Measurements from ENCODE around the gene WDR27. TPM values are rescaled to one million over a fixed set of nuclear protein-coding genes. Genes with fewer than 3 reads are reported as not detected.
"Not testable (repeated sequence)": the region's sequence is repeated elsewhere in the genome, so short reads cannot be mapped to it uniquely, and the experiment has no call there.

WDR27 gene
- polyA plus RNA-seq, 3 donors from 2014 or later: 1.7 to 5.1 (median 4.0) TPM

DNA sequence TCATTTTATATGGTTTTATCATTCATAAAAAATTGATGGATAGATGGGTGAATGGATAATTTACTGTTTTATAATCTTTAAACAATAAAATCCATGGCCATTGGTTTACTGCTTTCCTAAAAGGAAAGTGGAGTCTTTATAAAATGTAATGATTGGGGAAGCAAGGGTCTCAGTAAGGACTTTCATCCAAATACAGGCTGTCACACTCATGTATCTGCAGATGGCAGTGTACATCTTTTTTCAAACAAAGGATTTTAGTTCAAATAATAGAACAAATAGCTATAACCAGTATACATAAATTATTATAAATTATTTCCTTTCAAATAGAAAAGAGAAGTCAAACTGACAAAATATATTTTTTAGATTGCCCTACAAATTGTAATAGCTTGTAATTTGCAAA lies 190.0 kb downstream of the WDR27 start:
- not testable (repeated sequence) for H3K4me3 Mint-ChIP-seq; H3K36me3 Mint-ChIP-seq; H3K27me3 Mint-ChIP-seq (ENCODE audit: low read depth in 3 of 3); H3K27ac Mint-ChIP-seq; H3K9me3 Mint-ChIP-seq; H3K4me1 Mint-ChIP-seq; DNase-seq

DNA sequence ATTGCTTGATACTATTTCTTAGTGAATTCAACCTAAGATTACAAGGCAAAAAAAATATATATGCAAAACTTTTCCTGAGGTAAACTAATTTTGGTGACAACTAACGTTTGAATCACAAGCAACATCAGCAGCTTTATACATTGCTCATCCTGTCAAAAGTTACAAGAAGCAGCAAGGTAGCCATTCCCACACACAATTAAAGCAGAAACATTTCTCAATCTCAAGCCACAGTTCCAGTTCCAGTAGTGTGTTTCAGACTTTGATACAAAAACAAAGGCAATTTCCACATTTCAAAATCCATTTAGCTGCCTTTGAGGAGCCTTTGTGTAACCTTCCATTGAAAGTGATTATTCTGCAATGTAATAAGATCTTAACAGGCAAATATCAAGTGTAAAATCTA lies 191.0 kb downstream of the WDR27 start:
- no peak for DNase-seq
- Mint-ChIP-seq H3K4me3 (no peak overlapping the region), H3K36me3 (peaks cover 0 to 4% (median 0%) of the 10 kb centered on the region in 3 donors), H3K4me1 (no peaks in the 10 kb centered on the region), H3K9me3 (peaks cover 0 to 8% (median 3%) of the 10 kb centered on the region in 6 donors), H3K27me3 (ENCODE audit: low read depth in 3 of 3) (peaks cover 2 to 4% (median 2%) of the 10 kb centered on the region in 3 donors), H3K27ac (no peak overlapping the region)

DNA sequence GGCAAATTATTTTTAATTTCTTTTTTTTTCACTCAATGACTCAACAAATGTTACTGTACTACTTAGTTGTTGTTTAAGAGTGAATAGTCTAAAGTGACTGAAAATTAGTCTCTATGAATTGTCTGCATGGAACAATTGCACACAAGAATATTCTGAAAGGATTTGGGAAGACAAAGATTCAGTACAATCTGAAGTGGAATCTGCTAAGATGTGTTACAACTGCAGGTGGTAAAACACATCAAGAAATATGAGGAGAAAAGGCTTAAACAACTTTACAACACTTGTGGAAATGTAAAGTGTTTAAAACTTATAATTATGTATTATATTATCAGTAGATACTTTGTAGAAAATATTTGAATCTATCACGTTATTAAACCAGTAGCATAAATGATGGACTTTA lies 193.4 kb downstream of the WDR27 start:
- DNase-seq: no peak
- Mint-ChIP-seq H3K36me3 (peaks cover 0 to 4% (median 0%) of the 10 kb centered on the region in 3 donors), H3K27ac (no peak overlapping the region)

DNA sequence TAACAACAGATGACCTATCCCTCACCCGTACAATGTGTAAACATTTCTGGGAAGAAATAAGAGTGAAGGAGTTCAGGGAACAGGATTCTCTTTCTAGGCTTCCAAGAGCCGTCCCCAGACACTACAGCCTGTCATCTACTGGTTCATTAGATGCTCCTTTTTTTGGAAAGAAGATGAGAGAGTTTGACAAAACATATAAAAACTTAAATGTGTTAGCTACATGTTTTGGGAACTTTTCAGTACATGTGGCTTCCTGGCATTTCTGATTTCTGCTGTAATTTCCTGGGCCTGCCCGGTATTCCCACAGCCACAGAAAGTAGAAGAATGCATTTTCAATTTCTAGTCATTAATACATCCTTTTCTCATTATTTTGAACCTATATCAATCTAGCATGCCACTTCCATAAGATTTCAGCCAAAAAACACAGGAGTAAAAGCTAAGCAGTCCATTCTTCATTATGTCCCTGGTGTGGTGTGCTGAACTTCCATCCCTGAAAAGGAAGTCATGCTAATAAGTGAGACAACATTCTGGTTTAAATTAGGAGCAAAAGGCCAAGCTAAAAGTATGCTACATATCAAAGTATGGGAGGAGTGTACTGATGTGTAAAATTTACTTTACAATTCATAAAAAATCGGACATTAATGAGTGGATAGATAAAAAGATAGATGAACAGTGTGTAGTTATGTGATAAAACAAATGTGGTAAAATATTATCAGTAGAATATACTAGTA lies 198.2 kb downstream of the WDR27 start:
- Mint-ChIP-seq H3K4me1 (no peaks in the 10 kb centered on the region), H3K36me3 (peaks cover 0 to 4% (median 0%) of the 10 kb centered on the region in 3 donors), H3K27ac (no peak overlapping the region), H3K27me3 (ENCODE audit: low read depth in 3 of 3) (peaks cover 1 to 2% (median 2%) of the 10 kb centered on the region in 3 donors), H3K4me3 (no peak overlapping the region), H3K9me3 (peaks cover 0 to 8% (median 2%) of the 10 kb centered on the region in 6 donors)
- no peak for DNase-seq

More for the DNA sequence above, 193.4 kb downstream of the WDR27 start:
- H3K9me3 Mint-ChIP-seq: peaks cover 0 to 8% (median 3%) of the 10 kb centered on the region in 6 donors
- H3K27me3 Mint-ChIP-seq (ENCODE audit: low read depth in 3 of 3): peaks cover 2 to 4% (median 2%) of the 10 kb centered on the region in 3 donors
- H3K4me3 Mint-ChIP-seq: no peak overlapping the region
- H3K4me1 Mint-ChIP-seq: no peaks in the 10 kb centered on the region

DNA sequence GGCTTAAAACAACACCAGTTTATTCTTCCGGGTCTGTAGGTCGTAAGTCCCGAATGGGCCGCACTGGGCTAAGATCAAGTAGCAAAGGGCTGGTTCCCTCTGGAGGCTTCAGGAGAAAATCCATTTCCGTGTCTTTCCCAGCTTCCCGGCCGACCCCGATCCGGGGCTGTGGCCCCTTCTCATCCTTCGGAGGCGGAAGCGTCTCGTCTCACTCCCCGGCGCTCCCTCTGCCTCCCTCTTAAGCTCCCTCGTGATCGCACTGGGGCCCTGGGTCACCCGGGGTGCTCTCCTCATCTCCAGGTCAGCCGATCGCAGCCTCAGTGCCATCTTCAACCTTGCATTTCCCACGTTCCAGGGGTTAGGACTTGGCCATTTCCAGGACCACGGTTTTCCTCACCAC lies 199.4 kb downstream of the WDR27 start:
- Mint-ChIP-seq H3K9me3 (no peaks in the 10 kb centered on the region), H3K36me3 (no peaks in the 10 kb centered on the region), H3K27me3 (ENCODE audit: low read depth in 3 of 3) (peaks cover 0 to 3% (median 3%) of the 10 kb centered on the region in 3 donors), H3K4me1 (no peaks in the 10 kb centered on the region), H3K4me3 (no peak overlapping the region), H3K27ac (no peak overlapping the region)
- DNase-seq: no peak

DNA sequence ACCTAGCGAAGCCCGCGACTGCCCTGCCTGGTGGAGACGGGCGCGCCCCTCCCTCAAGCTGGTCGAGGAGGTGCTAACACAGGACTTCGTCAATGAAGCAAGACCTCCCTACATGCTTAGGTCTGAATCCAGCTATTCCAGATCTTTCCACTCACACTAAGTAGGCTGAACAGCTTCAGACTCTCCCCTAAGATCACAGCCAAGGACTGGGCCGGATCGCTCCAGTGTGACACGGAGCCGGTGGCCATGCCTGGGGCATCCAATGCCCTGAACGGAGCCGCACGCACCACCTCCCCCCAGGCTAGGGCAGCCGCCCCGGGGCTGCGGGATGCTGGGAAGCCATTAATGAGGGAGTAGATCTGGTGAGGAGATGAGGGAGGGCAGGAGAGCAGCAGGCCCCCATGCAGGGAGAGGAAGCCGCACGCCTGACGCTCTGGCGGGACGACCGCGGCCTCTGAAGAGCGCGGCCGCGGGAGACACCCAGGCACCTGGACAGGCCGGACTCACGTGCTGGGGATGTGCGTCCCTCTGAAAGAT lies 200.0 kb downstream of the WDR27 start:
- H3K9me3 Mint-ChIP-seq: no peaks in the 10 kb centered on the region
- H3K4me3 Mint-ChIP-seq: no peak overlapping the region
- H3K27me3 Mint-ChIP-seq (ENCODE audit: low read depth in 3 of 3): peaks cover 0 to 3% (median 3%) of the 10 kb centered on the region in 3 donors
- H3K36me3 Mint-ChIP-seq: no peaks in the 10 kb centered on the region
- no peak overlapping the region for H3K27ac Mint-ChIP-seq
- no peak for DNase-seq
- H3K4me1 Mint-ChIP-seq: no peaks in the 10 kb centered on the region

DNA sequence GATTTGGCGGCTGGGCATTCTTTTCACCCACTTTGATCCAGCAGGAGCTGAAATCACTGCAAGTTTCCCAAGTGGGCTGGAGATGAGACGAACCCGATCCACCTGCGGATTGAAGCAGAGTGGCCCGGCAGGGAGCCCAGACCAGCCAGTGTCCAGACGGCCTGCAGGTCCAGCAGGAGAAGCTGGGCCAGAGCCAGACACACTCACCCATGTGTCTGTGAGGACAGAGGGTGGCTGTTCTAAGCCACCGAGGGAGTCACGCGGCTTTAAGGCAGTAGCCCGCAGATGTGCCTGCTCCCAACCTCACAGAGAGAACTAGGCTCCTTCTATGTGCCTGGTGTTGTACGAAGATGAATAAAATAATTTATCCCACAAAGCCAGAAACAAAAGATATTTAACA lies 200.7 kb downstream of the WDR27 start:
- no peaks in the 10 kb centered on the region for H3K9me3 Mint-ChIP-seq
- no peaks in the 10 kb centered on the region for H3K4me1 Mint-ChIP-seq
- no peak overlapping the region for H3K4me3 Mint-ChIP-seq
- no peak for DNase-seq
- H3K27ac Mint-ChIP-seq: no peak overlapping the region
- peaks cover 0 to 3% (median 1%) of the 10 kb centered on the region in 3 donors for H3K27me3 Mint-ChIP-seq (ENCODE audit: low read depth in 3 of 3)
- H3K36me3 Mint-ChIP-seq: peaks cover 0 to 3% (median 0%) of the 10 kb centered on the region in 3 donors

DNA sequence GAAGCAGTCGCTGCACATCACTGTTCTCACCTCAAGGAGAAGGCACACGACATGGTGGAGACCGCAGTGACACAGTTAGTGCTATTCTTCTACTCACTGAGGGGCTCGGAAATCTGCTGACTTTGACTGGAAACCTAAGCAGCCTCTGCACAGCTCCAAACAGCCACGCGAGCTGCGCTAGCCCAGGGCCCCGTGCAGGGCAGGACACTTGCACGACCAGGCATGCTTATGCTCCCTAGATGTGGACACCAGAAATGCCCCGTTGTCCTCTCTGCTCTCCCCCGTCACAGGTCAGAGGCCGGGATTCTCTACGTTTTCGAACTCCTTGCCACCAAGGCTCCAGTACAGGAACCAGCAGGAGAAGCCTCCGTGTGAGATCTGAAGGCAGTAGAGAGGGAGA lies 201.1 kb downstream of the WDR27 start:
- Mint-ChIP-seq H3K27ac (no peak overlapping the region), H3K4me3 (no peak overlapping the region), H3K27me3 (ENCODE audit: low read depth in 3 of 3) (peaks cover 0 to 3% (median 2%) of the 10 kb centered on the region in 3 donors), H3K4me1 (no peaks in the 10 kb centered on the region), H3K9me3 (no peaks in the 10 kb centered on the region), H3K36me3 (peaks cover 0 to 5% (median 0%) of the 10 kb centered on the region in 3 donors)
- no peak for DNase-seq

DNA sequence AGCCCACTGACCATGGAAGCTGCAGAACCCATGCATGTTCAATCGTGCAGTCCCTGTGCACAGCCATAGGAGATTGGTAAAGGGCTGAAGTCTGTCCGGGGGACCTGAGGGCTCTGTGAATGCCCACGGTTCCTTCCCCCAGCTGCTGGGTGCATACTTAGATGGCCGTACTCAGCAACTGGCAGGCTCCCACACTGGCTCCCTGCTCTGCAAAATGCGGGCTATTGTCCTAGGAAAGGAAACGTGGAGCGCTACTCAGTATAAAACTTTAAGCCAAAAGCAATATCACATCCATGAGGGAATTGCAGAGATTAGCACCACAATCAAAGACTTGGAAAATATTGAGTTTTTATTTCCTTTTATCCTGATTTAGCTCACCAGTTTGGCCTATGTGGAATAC lies 202.0 kb downstream of the WDR27 start:
- Mint-ChIP-seq H3K27me3 (ENCODE audit: low read depth in 3 of 3) (peaks cover 0 to 3% (median 3%) of the 10 kb centered on the region in 3 donors), H3K9me3 (no peaks in the 10 kb centered on the region), H3K4me1 (no peaks in the 10 kb centered on the region), H3K27ac (no peak overlapping the region), H3K36me3 (peaks cover 0 to 5% (median 0%) of the 10 kb centered on the region in 3 donors), H3K4me3 (no peak overlapping the region)
- no peak for DNase-seq

DNA sequence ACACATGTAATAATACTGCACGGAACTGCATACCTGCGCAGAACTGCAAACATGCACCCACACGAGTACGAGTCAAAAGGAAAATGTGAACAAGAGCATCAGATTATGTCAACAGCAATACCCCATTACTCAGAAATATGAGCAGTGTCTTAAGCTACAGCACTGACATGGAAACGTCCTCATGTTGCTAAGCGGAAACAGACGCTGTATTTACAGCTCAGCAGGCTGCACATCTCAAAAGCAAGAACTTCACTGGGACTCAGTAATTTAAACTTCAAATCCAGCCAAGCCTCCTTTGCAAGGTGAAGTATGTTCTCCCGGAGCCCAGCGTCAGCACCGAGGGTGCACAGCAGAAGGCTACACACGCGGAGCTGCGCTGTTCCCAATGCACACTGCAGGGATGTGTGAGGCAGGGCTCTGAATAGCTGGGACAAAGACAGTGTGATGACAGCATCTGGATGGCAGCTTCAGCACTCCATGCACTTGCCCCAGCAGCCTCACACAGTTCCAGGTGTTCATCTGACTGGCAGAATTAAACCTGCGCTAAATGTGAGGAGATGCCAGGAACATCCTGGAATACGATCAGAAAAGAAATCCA lies 202.8 kb downstream of the WDR27 start:
- Mint-ChIP-seq H3K27me3 (ENCODE audit: low read depth in 3 of 3) (peaks cover 0 to 3% (median 3%) of the 10 kb centered on the region in 3 donors), H3K4me3 (no peak overlapping the region), H3K36me3 (peaks cover 0 to 5% (median 0%) of the 10 kb centered on the region in 3 donors), H3K27ac (no peak overlapping the region), H3K9me3 (no peaks in the 10 kb centered on the region), H3K4me1 (no peaks in the 10 kb centered on the region)
- no peak for DNase-seq

DNA sequence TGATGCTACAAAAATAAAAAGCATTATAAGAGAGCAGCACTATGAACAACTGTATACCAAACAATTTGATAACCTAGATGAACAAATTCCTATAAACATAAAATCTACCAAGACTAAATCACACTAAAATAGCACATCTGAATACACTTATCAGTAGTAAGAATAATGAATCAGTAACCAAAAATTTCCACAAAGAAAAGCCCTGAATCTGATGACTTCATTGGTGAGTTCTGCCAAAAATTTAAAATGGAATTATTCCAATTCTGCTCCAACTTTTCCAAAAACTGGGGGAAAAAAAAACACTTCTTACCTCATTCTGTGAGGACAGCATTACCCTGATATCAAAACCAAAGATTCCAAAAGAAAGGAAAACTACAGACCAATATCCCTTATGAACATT lies 206.2 kb downstream of the WDR27 start:
- Mint-ChIP-seq H3K27ac (no peak overlapping the region), H3K27me3 (ENCODE audit: low read depth in 3 of 3) (peaks cover 0 to 3% (median 2%) of the 10 kb centered on the region in 3 donors), H3K4me1 (no peaks in the 10 kb centered on the region), H3K9me3 (no peaks in the 10 kb centered on the region), H3K36me3 (peaks cover 0 to 9% (median 0%) of the 10 kb centered on the region in 3 donors), H3K4me3 (no peak overlapping the region)
- no peak for DNase-seq

DNA sequence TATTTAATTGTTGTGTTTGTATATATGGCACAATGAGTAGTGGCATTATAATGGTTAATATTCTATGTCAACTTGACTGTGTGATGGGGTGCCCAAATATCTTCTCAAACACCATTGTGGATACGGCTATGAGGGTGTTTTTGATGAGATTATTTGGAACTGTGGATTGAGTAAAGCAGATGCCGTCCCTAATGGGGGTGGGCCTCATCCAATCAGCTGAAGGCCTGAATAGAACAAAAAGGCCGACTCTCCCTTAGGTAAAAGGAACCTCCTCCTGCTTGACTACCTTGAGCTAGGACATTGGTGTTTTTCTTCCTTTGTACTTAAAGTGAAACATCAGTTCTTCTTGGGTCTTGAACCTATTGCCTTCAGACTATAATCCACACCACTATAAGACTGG lies 207.8 kb downstream of the WDR27 start:
- Mint-ChIP-seq H3K27ac (no peak overlapping the region), H3K9me3 (no peaks in the 10 kb centered on the region), H3K36me3 (peaks cover 0 to 9% (median 0%) of the 10 kb centered on the region in 3 donors), H3K4me1 (no peaks in the 10 kb centered on the region), H3K4me3 (no peak overlapping the region), H3K27me3 (ENCODE audit: low read depth in 3 of 3) (peaks cover 0 to 3% (median 2%) of the 10 kb centered on the region in 3 donors)
- DNase-seq: no peak

DNA sequence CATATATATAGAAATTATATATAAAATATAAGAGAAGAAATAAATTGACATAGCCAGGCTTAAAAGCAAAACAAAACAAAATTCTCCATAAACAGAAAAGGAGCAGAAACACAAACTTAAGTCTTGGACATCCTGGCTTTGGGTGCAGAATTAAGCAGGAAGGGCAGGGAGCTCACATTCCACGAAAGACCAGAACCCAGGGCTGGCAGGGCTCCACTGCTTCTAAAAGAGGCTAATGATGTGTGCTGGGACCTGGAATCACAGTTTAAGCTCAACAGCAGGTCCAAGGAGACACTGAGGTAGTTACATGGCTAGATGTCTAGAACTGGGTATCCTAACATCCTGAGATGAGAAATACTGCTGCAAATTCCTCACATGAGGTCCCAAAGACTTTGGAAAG lies 210.3 kb downstream of the WDR27 start:
- no peak for DNase-seq
- H3K4me1 Mint-ChIP-seq: no peaks in the 10 kb centered on the region
- peaks cover 0 to 3% (median 0%) of the 10 kb centered on the region in 3 donors for H3K27me3 Mint-ChIP-seq (ENCODE audit: low read depth in 3 of 3)
- no peak overlapping the region for H3K27ac Mint-ChIP-seq
- peaks cover 0 to 9% (median 0%) of the 10 kb centered on the region in 3 donors for H3K36me3 Mint-ChIP-seq
- H3K4me3 Mint-ChIP-seq: no peak overlapping the region
- H3K9me3 Mint-ChIP-seq: no peaks in the 10 kb centered on the region

DNA sequence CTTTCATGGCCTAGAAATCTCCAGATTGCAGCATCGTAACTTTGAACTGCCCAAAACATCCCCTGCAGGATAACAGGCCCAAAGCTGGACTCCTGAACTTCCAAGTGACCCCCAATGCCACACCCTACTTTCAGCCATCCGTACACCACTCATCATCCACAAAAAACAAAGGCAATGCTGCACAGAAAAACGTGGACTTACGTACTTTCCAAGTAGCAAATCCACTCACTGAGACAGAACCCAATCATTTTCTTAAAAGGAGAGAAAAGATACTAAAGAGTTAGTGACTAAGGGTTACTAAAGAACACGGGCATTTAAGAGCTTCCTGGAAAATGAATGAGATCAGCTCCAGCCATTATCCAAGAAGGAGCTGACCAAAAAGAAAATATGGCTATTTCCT lies 211.0 kb downstream of the WDR27 start:
- no peak overlapping the region for H3K27ac Mint-ChIP-seq
- peaks cover 0 to 3% (median 0%) of the 10 kb centered on the region in 3 donors for H3K27me3 Mint-ChIP-seq (ENCODE audit: low read depth in 3 of 3)
- peaks cover 0 to 3% (median 0%) of the 10 kb centered on the region in 3 donors for H3K36me3 Mint-ChIP-seq
- no peaks in the 10 kb centered on the region for H3K9me3 Mint-ChIP-seq
- H3K4me3 Mint-ChIP-seq: no peak overlapping the region
- no peak for DNase-seq
- H3K4me1 Mint-ChIP-seq: no peaks in the 10 kb centered on the region

All from immature natural killer cell (primary cell).